Adipocyte (in vitro differentiated cells): ENCODE measurements around the gene ARL5A.
"Not testable (repeated sequence)": the region's sequence is repeated elsewhere in the genome, so short reads cannot be mapped to it uniquely, and the experiment has no call there.

ENCODE experiments used
- DNase-seq: peaks from one replicate; pipeline ENCODE4 v3.0.0-alpha.2; 2015; ENCODE audit warnings: low read depth
- H3K27me3 ChIP-seq: replicated peaks from 2 replicates; pipeline ENCODE4 v1.7.0; 2013; ENCODE audit warnings: mild to moderate bottlenecking, low read length, moderate library complexity; ENCODE audit not compliant: control insufficient read depth, insufficient read depth
- H3K36me3 ChIP-seq: 2 replicates; pipeline ENCODE4 v1.7.0; 2013; ENCODE audit warnings: low read length, mild to moderate bottlenecking, moderate library complexity; ENCODE audit not compliant: control insufficient read depth, insufficient read depth, severe bottlenecking
- H3K4me1 ChIP-seq: 2 replicates; pipeline ENCODE4 v1.7.0; 2013; ENCODE audit warnings: mild to moderate bottlenecking, low read length, moderate library complexity; ENCODE audit not compliant: control insufficient read depth, insufficient read depth
- H3K4me3 ChIP-seq: 2 replicates; pipeline ENCODE4 v1.7.0; 2013; ENCODE audit warnings: mild to moderate bottlenecking, low read length, moderate library complexity
- H3K9ac ChIP-seq: 2 replicates; pipeline ENCODE4 v1.7.0; 2013; ENCODE audit warnings: mild to moderate bottlenecking, low read length, moderate library complexity
- H3K9me3 ChIP-seq: 2 replicates; pipeline ENCODE4 v1.7.0; 2013; ENCODE audit warnings: mild to moderate bottlenecking, low read length, moderate library complexity; ENCODE audit not compliant: control insufficient read depth

ARL5A gene

DNA sequence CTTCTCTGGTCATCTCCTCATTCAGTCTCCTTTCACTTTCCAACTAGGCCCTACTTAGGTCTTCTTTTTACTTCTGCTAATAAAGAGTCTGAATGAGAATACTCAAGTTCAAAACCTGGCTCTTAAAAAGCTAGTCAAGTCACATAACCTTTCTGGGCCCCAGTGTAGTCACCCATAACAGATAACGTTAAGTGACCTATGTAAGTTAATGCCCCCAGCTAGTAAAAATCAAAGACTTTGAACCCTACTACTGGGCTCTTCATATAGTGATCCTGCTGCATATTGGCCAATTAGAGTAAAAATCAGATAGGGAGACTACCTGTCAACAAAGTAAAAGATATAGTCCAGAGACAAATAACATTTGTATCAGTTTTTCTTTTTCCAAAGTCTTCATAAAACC is 17.7 kb downstream of the ARL5A start:
- Histone ChIP-seq H3K27me3 (no peaks in the 10 kb centered on the region), H3K36me3 (peaks cover 60% of the 10 kb centered on the region), H3K9me3 (no peaks in the 10 kb centered on the region), H3K9ac (no peak overlapping the region), H3K4me1 (no peaks in the 10 kb centered on the region), H3K4me3 (no peak overlapping the region)
- no peak for DNase-seq

DNA sequence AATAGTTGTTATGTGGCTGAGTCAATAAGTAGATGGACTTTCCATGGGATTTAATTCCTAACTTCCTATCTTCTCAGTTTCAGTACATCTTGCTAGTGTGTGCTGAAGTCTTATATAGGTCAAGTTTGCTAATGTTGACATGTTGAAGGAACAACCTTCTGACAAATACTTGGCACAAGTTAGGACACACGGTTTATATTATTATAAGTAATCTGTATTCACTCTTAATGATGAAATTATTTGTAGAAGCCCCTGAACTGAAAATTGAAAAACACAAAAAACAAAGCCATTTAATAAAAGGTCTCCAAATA is 19.2 kb downstream of the ARL5A start:
- H3K9me3 ChIP-seq = no peaks in the 10 kb centered on the region
- no peak overlapping the region for H3K9ac ChIP-seq
- no peaks in the 10 kb centered on the region for H3K4me1 ChIP-seq
- no peaks in the 10 kb centered on the region for H3K27me3 ChIP-seq
- H3K4me3 ChIP-seq = no peak overlapping the region
- DNase-seq = no peak
- peaks cover 59% of the 10 kb centered on the region for H3K36me3 ChIP-seq

DNA sequence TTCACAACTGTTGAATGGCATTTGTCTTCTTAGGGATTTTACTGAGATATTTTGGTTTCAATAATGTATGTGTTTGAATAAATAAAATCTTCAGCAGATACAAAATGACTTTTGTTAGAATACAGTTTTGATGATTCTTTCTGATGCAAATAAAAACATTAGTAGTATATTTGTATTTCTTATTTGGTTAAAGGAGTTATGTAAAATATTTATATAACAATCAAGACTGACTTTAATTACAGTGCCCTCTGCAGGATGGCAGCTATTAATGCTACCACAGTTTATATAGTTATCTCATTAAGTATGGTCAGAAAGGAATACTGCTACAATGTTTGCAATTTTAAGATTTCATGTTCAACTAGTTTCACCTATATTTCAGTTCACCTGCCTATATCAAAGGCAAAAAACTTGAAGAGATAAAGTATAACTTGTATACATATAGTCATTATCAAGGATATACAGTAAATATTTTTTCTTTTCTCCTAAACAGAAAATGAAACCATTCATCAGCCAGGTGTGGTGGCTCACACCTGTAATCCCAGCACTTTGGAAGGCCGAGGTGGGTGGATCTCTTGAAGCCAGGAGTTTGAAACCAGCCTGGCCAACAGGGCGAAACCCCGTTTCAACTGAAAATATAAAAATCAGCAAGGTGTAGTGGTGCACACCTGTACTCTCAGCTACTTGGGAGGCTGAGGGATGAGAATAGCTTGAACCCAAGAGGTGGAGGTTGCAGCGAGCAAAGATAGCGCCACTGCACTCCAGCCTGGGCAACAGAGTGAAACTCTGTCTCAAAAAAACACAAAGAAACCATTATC is 19.8 kb downstream of the ARL5A start:
- no peak overlapping the region for H3K4me3 ChIP-seq
- peak; percentile 65 for DNase-seq
- no peaks in the 10 kb centered on the region for H3K27me3 ChIP-seq
- H3K9ac ChIP-seq = no peak overlapping the region
- peaks cover 53% of the 10 kb centered on the region for H3K36me3 ChIP-seq
- H3K4me1 ChIP-seq = no peaks in the 10 kb centered on the region
- no peaks in the 10 kb centered on the region for H3K9me3 ChIP-seq

DNA sequence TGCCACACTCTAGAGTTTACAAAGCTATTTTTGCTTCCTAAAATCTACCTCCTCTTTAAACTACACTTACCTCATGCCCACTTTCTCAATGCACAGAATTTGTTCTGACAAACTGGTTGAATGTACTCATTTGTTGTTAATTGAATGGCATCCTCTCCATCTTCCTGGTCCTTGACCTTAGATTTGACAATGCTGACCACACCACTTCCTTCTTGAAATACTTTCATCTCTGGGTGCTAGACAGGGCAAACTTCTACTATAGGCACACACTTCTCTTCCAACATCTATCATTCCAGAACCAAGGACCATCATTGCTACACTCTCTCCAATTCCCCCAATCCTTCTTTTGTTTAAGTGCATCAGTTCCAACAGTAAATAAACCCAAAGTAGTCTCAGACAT is 22.3 kb downstream of the ARL5A start:
- H3K4me1 ChIP-seq = no peaks in the 10 kb centered on the region
- DNase-seq = no peak
- H3K4me3 ChIP-seq = no peak overlapping the region
- H3K27me3 ChIP-seq = no peaks in the 10 kb centered on the region
- H3K9ac ChIP-seq = no peak overlapping the region
- peaks cover 49% of the 10 kb centered on the region for H3K36me3 ChIP-seq
- H3K9me3 ChIP-seq = no peaks in the 10 kb centered on the region

DNA sequence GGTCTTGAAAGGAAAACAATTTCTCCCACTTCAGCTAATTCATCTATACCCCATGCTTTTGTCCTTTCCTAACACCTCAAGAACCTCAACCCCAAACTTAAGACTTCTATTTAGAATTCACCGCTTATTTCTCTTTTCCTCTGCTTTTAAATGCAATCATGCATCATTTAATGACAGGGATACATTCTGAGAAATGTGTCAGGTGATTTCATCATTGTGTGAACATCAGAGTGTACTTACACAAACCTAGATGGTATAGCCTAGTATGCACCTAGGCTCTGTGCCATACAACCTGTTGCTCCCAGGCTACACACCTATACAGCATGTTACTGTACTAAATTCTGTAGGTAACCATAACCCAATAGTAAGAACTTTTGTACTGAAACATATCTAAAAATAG is 22.9 kb downstream of the ARL5A start:
- Histone ChIP-seq H3K4me1 (no peaks in the 10 kb centered on the region), H3K9ac (no peak overlapping the region), H3K36me3 (peaks cover 44% of the 10 kb centered on the region), H3K27me3 (no peaks in the 10 kb centered on the region), H3K9me3 (no peaks in the 10 kb centered on the region), H3K4me3 (no peak overlapping the region)
- DNase-seq = no peak

DNA sequence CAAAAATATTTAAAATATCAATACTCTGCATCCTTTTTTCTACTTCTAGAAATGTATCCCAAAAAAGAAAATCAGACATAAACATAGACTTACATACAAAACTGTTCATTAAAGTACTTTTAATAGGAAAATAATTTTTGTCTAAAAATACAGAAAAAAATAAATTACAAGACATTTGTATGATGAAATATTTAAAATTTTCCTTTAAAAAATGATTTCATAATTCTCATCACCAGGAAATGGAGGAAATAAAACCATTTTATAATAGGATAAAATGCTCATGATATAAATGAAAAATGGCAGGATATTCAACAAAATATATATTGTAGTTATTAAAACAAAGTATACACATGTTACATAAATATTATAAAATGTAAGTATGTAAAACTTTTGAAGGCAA is 24.4 kb downstream of the ARL5A start:
- no peak overlapping the region for H3K4me3 ChIP-seq
- no peak overlapping the region for H3K9ac ChIP-seq
- no peaks in the 10 kb centered on the region for H3K9me3 ChIP-seq
- H3K36me3 ChIP-seq = peaks cover 41% of the 10 kb centered on the region
- DNase-seq = no peak
- H3K4me1 ChIP-seq = no peaks in the 10 kb centered on the region
- H3K27me3 ChIP-seq = no peaks in the 10 kb centered on the region

DNA sequence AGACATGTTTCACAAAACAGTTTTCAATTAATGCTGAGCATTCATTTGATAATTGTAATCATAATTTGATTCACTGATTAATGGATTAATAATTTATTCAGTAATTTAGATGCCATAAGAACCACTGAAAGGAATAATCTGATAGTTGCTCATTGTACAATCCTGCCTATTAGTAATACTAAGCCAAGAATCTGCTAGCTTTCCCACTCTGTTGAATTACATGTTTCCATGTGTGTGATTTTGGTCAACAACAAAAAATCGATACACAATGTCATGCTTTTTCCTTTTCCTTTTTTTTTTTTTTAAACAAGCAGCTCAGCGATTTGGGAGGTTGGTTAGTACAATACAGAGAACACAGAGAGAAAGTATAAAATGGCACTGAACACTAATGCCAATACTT is 25.9 kb downstream of the ARL5A start:
- no peak for DNase-seq
- no peak overlapping the region for H3K4me3 ChIP-seq
- no peaks in the 10 kb centered on the region for H3K27me3 ChIP-seq
- no peak overlapping the region for H3K9ac ChIP-seq
- H3K4me1 ChIP-seq = no peaks in the 10 kb centered on the region
- H3K9me3 ChIP-seq = no peaks in the 10 kb centered on the region
- peaks cover 38% of the 10 kb centered on the region for H3K36me3 ChIP-seq

DNA sequence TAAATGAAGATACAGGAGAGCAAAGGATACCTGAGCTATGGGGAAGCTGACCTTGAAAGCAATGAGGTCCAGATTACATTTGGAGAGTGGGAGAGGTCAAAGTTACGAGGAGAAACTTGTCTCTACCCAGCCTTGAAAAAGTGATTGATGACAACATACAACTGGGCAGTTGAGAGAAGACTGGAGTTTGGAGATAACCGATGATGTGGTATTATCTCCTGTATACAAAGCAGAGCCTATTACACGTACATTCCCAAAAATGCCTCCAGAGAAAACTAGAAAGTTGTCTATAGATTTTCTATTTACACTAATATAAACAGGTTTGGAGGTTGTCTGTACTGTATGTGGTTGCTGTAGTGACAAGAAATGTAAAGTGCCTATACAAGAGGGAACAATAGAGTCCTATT is 28.3 kb downstream of the ARL5A start:
- Histone ChIP-seq H3K4me3 (no peak overlapping the region), H3K9ac (no peak overlapping the region), H3K36me3 (peaks cover 21% of the 10 kb centered on the region), H3K4me1 (no peaks in the 10 kb centered on the region), H3K9me3 (no peaks in the 10 kb centered on the region), H3K27me3 (no peaks in the 10 kb centered on the region)
- DNase-seq = no peak

DNA sequence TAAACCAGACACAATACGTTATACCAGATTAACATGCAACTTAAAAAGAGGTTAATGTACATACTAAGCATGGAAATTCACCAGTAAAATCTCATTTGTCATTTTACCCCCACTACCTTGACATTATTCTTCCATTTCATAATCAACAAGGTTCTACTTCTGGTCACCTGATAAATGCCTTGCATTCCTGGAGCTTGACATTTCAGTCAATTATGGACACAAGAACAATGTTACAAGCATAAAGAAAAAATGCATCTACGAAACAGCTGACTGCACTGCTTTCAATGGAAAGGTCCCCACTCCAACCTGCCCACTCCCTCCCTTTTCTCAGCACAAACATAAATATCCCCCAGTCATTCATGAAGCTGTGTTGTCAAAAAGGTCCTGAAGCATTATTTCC is 31.4 kb downstream of the ARL5A start:
- Histone ChIP-seq H3K36me3 (peaks cover 18% of the 10 kb centered on the region), H3K9ac (no peak overlapping the region), H3K4me1 (no peaks in the 10 kb centered on the region), H3K4me3 (no peak overlapping the region), H3K27me3 (no peaks in the 10 kb centered on the region), H3K9me3 (no peaks in the 10 kb centered on the region)
- DNase-seq = no peak

DNA sequence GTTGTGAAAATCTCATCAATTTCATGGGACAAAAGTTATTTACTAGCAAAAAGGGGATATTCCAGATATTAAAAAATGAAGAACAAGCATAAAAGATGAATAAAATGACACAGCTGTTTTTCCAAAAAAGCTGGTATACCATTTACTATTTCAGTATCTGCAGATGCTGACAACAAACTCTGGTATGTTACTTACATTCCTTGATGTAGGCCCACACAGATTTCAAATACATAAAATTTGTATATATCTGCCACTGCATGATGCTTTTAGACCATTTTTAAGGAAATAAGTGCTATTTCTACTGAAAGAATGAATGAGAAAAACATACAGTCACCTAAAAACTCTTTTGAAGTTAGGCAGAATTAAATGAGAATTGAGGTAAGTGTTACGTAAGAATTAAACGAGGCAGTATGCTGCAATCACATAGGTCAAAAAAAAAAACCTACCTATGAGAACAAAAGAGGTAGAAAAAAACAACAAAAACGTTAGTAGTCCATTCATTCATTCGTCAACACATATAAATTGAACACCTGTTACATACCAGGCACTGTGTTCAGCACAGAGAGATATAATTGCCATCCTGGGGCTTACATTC is 32.5 kb downstream of the ARL5A start:
- H3K4me3 ChIP-seq = no peak overlapping the region
- H3K9me3 ChIP-seq = no peaks in the 10 kb centered on the region
- peaks cover 23% of the 10 kb centered on the region for H3K36me3 ChIP-seq
- no peaks in the 10 kb centered on the region for H3K4me1 ChIP-seq
- peak; percentile 35 for DNase-seq
- H3K27me3 ChIP-seq = no peaks in the 10 kb centered on the region
- H3K9ac ChIP-seq = no peak overlapping the region

DNA sequence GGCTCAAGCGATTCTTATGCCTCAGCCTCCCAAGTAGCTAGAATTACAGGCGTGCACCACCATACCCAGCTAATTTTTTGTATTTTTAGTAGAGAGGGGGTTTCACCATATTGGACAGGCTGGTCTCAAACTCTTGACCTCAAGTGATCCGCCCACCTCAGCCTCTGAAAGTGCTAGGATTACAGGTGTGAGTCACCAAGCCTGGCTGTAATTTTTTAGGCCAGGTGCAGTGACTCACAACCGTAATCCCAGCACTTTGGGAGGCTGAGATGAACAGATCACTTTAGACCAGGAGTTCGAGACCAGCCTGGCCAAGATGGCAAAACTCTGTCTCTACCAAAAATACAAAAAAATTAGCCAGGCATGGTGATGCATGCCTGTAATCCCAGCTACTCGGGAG is 33.8 kb downstream of the ARL5A start:
- H3K36me3 ChIP-seq = peaks cover 15% of the 10 kb centered on the region
- H3K27me3 ChIP-seq, H3K4me1 ChIP-seq, DNase-seq, H3K4me3 ChIP-seq, H3K9ac ChIP-seq, H3K9me3 ChIP-seq: not testable (repeated sequence)

DNA sequence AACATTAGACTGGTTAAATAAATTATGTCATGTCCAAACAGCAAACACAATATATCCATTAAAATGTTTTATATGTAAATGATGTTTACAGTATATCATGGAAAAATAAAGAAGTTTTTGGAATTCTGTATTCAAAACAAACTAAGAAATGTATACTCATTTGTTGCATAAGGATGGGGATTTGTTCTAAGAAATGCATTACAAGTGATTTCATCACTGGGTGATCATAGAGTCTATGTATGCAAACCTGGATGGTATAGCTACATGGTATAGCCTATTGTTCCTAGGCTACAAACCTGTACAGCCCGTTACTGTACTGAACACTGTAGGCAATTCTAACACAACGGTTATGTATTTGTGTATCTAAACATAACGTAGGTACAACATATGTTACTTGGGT is 35.1 kb downstream of the ARL5A start:
- H3K27me3 ChIP-seq = no peaks in the 10 kb centered on the region
- H3K36me3 ChIP-seq = peaks cover 22% of the 10 kb centered on the region
- H3K4me3 ChIP-seq = no peak overlapping the region
- no peaks in the 10 kb centered on the region for H3K9me3 ChIP-seq
- H3K4me1 ChIP-seq = no peaks in the 10 kb centered on the region
- H3K9ac ChIP-seq = no peak overlapping the region
- DNase-seq = no peak
